ENCODE results near the gene ABCA8.
A peak's percentile ranks its signal among the peaks of the same experiment; 100 is the strongest.
"Not testable (repeated sequence)": the region's sequence is repeated elsewhere in the genome, so short reads cannot be mapped to it uniquely, and the experiment has no call there.

ABCA8 gene

GRCh38 chr17:68824185-68824584 is 131.0 kb downstream of the ABCA8 start:
- DNase-seq (ENCODE audit: low read depth) = not testable (repeated sequence)

- no peak for DNase-seq (ENCODE audit: low read depth)
Measured at GRCh38 chr17:68822719-68823289, 132.4 kb downstream of the ABCA8 start.

DNA sequence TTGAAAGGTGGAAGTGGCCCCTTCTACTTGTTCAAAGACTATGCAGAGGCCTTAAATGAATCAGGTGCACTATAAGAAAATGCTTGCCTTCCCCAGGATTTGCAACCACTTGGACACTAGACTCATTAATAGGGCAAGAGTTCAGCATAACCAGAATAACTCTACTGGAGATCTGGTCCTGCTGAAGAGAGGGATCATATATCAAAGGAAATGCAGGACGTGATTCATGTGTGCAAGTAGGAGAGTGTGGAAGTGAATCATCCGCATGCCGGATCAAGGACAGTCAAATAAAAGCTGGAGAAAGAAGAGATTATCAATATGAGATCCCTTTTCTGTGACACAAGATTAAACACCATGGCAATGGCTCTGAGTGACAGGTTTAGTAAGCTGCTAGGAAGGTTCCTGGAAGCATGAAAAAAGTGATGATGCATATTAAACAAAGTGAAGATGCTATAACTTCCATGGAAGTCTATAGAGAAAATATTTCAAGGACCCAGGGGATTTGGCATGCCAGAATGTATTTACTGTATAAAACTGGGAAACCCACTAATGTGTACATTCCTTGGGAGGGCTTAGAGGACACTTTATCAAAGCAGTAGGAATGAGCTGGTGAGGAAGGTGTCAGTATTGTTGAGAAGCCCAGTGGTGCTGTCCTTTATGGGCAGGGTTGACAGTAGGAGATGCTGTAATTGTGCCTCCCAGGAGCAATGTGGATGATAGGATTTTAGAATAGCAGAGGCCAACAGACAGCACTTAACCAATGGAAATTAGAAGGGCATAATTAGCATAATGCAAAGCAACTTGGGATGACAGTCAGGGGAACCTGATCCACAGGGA is 133.1 kb downstream of the ABCA8 start:
- DNase-seq (ENCODE audit: low read depth) = peak; percentile 93

DNA sequence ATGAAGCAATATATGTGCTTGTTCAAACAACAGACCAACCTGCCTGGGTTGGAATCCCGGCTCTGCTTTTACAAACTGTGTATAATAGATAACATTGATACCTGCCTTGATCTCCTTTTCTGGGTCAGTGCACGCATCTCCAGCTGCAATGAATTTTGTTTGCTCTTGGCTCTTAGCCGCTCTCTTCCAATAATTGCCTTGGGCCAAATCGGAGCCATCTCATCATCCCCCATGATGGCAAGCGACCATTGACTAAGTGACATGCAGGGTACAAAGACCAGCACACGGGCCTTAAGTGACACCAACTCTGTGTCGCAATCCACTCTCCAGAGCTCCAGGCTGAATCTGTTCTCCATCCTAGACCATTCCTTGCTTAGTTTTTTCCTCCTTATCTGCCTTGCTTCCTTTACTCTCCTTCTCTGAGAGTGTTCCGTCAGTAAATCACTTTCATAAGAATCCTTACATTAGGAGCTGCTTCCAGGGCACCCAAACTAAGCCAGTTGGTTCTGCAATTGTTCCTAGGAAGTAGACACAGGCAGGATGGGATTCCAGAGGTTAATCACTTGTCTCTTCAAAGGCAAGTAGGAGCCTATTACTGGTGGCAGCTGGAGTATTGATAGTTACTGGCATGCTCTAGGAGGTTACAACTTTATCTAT is 134.2 kb downstream of the ABCA8 start:
- no peak for DNase-seq (ENCODE audit: low read depth)

- DNase-seq (ENCODE audit: low read depth) = no peak
Measured at GRCh38 chr17:68820476-68820824, 134.7 kb downstream of the ABCA8 start.

- no peak for DNase-seq (ENCODE audit: low read depth)
Measured at GRCh38 chr17:68819465-68819864, 135.7 kb downstream of the ABCA8 start.

All from HS-5 (cell line).